H9 (cell line): ENCODE data around the gene CYP27B1. TPM values are rescaled to one million over a fixed set of nuclear protein-coding genes. Genes with fewer than 3 reads are reported as not detected.

Experiments used
- DNase-seq: peaks from one replicate; pipeline ENCODE4 v3.0.0-alpha.2; 2017
- H2AFZ ChIP-seq: one replicate; pipeline ENCODE4 v1.6.1; 2013; ENCODE audit warnings: mild to moderate bottlenecking, low read length, control low read depth, moderate library complexity
- H2AK5ac ChIP-seq: 2 replicates; pipeline ENCODE4 v1.6.1; 2013; ENCODE audit warnings: low read length, control low read depth, mixed read lengths; ENCODE audit not compliant: insufficient read length
- H2BK120ac ChIP-seq: one replicate; pipeline ENCODE4 v1.6.1; 2013; ENCODE audit warnings: low read depth, mild to moderate bottlenecking, low read length, control low read depth, inconsistent platforms; ENCODE audit not compliant: poor library complexity, severe bottlenecking
- H2BK12ac ChIP-seq: 2 replicates; pipeline ENCODE4 v1.6.1; 2013; ENCODE audit warnings: low read length, control low read depth, mixed read lengths, low read depth; ENCODE audit not compliant: insufficient read length
- H2BK15ac ChIP-seq: 2 replicates; pipeline ENCODE4 v1.6.1; 2013; ENCODE audit warnings: low read depth, low read length, control low read depth
- H2BK20ac ChIP-seq: one replicate; pipeline ENCODE4 v1.6.1; 2013; ENCODE audit warnings: low read depth, mild to moderate bottlenecking, low read length, control low read depth, inconsistent platforms; ENCODE audit not compliant: poor library complexity, severe bottlenecking
- H2BK5ac ChIP-seq: 2 replicates; pipeline ENCODE4 v1.6.1; 2013; ENCODE audit warnings: low read length, control low read depth, mixed read lengths; ENCODE audit not compliant: insufficient read length
- H3K14ac ChIP-seq: 2 replicates; pipeline ENCODE4 v1.6.1; 2013; ENCODE audit warnings: low read length, control low read depth; ENCODE audit not compliant: insufficient read depth
- H3K18ac ChIP-seq: 2 replicates; pipeline ENCODE4 v1.6.1; 2013; ENCODE audit warnings: low read depth, mild to moderate bottlenecking, mixed read lengths, low read length, control low read depth; ENCODE audit not compliant: insufficient read length
- H3K23ac ChIP-seq: 2 replicates; pipeline ENCODE4 v1.6.1; 2013; ENCODE audit warnings: low read length, control low read depth, mixed read lengths, low read depth; ENCODE audit not compliant: insufficient read length
- H3K23me2 ChIP-seq: 2 replicates; pipeline ENCODE4 v1.6.1; 2013; ENCODE audit warnings: low read depth, mild to moderate bottlenecking, mixed read lengths, low read length, control low read depth; ENCODE audit not compliant: insufficient read length, poor library complexity, severe bottlenecking
- H3K27ac ChIP-seq: 2 replicates; pipeline ENCODE4 v1.5.1; 2013; ENCODE audit warnings: low read length, control low read depth, mixed read lengths, low read depth; ENCODE audit not compliant: insufficient read length
- H3K27me3 ChIP-seq: 2 replicates; pipeline ENCODE4 v1.6.1; 2013; ENCODE audit warnings: low read length, control low read depth, inconsistent platforms; ENCODE audit not compliant: insufficient read depth
- H3K4ac ChIP-seq: 2 replicates; pipeline ENCODE4 v1.6.1; 2013; ENCODE audit warnings: low read depth, mild to moderate bottlenecking, control low read depth, inconsistent platforms, low read length, moderate library complexity
- H3K4me1 ChIP-seq: 2 replicates; pipeline ENCODE4 v1.6.1; 2013; ENCODE audit warnings: low read length, control low read depth, inconsistent platforms; ENCODE audit not compliant: insufficient read depth
- H3K4me2 ChIP-seq: 2 replicates; pipeline ENCODE4 v1.6.1; 2013; ENCODE audit warnings: low read length, control low read depth, mixed read lengths; ENCODE audit not compliant: insufficient read length, insufficient read depth
- H3K56ac ChIP-seq: 2 replicates; pipeline ENCODE4 v1.6.1; 2013; ENCODE audit warnings: low read depth, mild to moderate bottlenecking, mixed read lengths, low read length, control low read depth; ENCODE audit not compliant: insufficient read length
- H3K79me1 ChIP-seq: 2 replicates; pipeline ENCODE4 v1.6.1; 2013; ENCODE audit warnings: low read depth, mild to moderate bottlenecking, moderate library complexity, low read length, control low read depth, inconsistent platforms; ENCODE audit not compliant: insufficient read depth, poor library complexity, severe bottlenecking
- H3K79me2 ChIP-seq: 2 replicates; pipeline ENCODE4 v1.6.1; 2013; ENCODE audit warnings: low read length, control low read depth, inconsistent platforms; ENCODE audit not compliant: insufficient read depth
- H3K9ac ChIP-seq: 2 replicates; pipeline ENCODE4 v1.6.1; 2013; ENCODE audit warnings: low read length, control low read depth, mixed read lengths; ENCODE audit not compliant: insufficient read length; ENCODE audit errors: extremely low read depth
- H3K9me3 ChIP-seq: one replicate; pipeline ENCODE4 v1.6.1; 2013; ENCODE audit warnings: low read depth, low read length, inconsistent platforms; ENCODE audit not compliant: control insufficient read depth
- H3T11ph ChIP-seq: one replicate; pipeline ENCODE4 v1.6.1; 2013; ENCODE audit warnings: mild to moderate bottlenecking, low read length, control low read depth, inconsistent platforms
- H4K20me1 ChIP-seq: one replicate; pipeline ENCODE4 v1.6.1; 2013; ENCODE audit not compliant: control insufficient read depth, insufficient read length, insufficient read depth
- H4K5ac ChIP-seq: 2 replicates; pipeline ENCODE4 v1.6.1; 2013; ENCODE audit warnings: low read depth, mild to moderate bottlenecking, mixed read lengths, low read length, control low read depth; ENCODE audit not compliant: insufficient read length
- H4K8ac ChIP-seq: replicated peaks from 2 replicates; pipeline ENCODE4 v1.6.1; 2013; ENCODE audit warnings: low read length, control low read depth, mixed read lengths, low read depth; ENCODE audit not compliant: insufficient read length
- H4K91ac ChIP-seq: 2 replicates; pipeline ENCODE4 v1.6.1; 2013; ENCODE audit warnings: low read depth, mild to moderate bottlenecking, moderate library complexity, mixed read lengths, low read length, control low read depth; ENCODE audit not compliant: insufficient read length
- H3K27ac Mint-ChIP-seq, 3 experiments: 2 replicates in 2 of 3; 3 replicates in 1 of 3; pipeline ENCODE4 v1.8.0; 2020 to 2021; ENCODE audit warnings: mixed read lengths in 3 of 3, mild to moderate bottlenecking in 1 of 3, moderate library complexity in 1 of 3
- H3K27me3 Mint-ChIP-seq: 2 replicates; pipeline ENCODE4 v1.8.0; 2021; ENCODE audit warnings: low read depth, mild to moderate bottlenecking, moderate library complexity, mixed read lengths
- H3K36me3 Mint-ChIP-seq, 3 experiments: 2 replicates in 2 of 3; 3 replicates in 1 of 3; pipeline ENCODE4 v1.8.0; 2020 to 2021; ENCODE audit warnings: low read depth in 3 of 3, mixed read lengths in 3 of 3; ENCODE audit not compliant: insufficient read depth in 1 of 3
- H3K4me1 Mint-ChIP-seq, 2 experiments: 2 replicates each; pipeline ENCODE4 v1.8.0; 2020; ENCODE audit warnings: mixed read lengths in 2 of 2
- H3K4me3 Mint-ChIP-seq, 2 experiments: 2 replicates in 1 of 2; 3 replicates in 1 of 2; pipeline ENCODE4 v1.8.0; 2020 to 2021; ENCODE audit warnings: mild to moderate bottlenecking in 2 of 2, mixed read lengths in 2 of 2, moderate library complexity in 1 of 2
- H3K9me3 Mint-ChIP-seq, 2 experiments: 2 replicates in 1 of 2; 3 replicates in 1 of 2; pipeline ENCODE4 v1.8.0; 2020; ENCODE audit warnings: mild to moderate bottlenecking in 2 of 2, mixed read lengths in 2 of 2, moderate library complexity in 1 of 2
- CTCF ChIP-seq: fragments of 200-600 bp; sonication (generic); conservative IDR thresholded peaks from 3 replicates; pipeline ENCODE4 v1.8.0; 2021; ENCODE audit warnings: antibody characterized with exemption, mild to moderate bottlenecking
- WGBS: extraction: QIAGEN DNeasy Blood & Tissue Kit; methylation state at CpG from one replicate; pipeline ENCODE4 v1.1.7; 2013; ENCODE audit warnings: missing lambda C conversion rate, low lambda C conversion rate, mixed read lengths; ENCODE audit not compliant: insufficient read length; ENCODE audit errors: extremely low coverage; 5-methylcytosine and 5-hydroxymethylcytosine counted together
- total RNA-seq: library from RNA; stranded (reverse); gene quantifications from 2 replicates; pipeline ENCODE4 v1.2.1, GENCODE V29; 2021

Gene CYP27B1
- total RNA-seq, 1 experiment from 2014 or later: 6.1 TPM

- H3T11ph ChIP-seq: no peak overlapping the region
- H4K5ac ChIP-seq: no peak overlapping the region
- no peak overlapping the region for H4K91ac ChIP-seq
- H2BK15ac ChIP-seq: no peak overlapping the region
- peak overlapping the region in 1 of 2 experiments; percentile 6; a peak in 1 of 5 replicates for H3K4me3 Mint-ChIP-seq
- peaks cover 43% of the 10 kb centered on the region for H3K27me3 ChIP-seq
- no peaks in the 10 kb centered on the region for H3K9me3 ChIP-seq
- no peak overlapping the region for H4K8ac ChIP-seq
- no peak overlapping the region for H3K23ac ChIP-seq
- H2BK120ac ChIP-seq: no peak overlapping the region
- peaks cover 16% of the 10 kb centered on the region for H3K23me2 ChIP-seq
- H3K27ac ChIP-seq: no peak overlapping the region
- H2BK20ac ChIP-seq: no peak overlapping the region
- H3K14ac ChIP-seq: no peak overlapping the region
- H2BK12ac ChIP-seq: no peak overlapping the region
- H3K79me2 ChIP-seq: no peaks in the 10 kb centered on the region
- WGBS: no CpG with 5 or more reads among the region's 4 CpGs
- H3K9me3 Mint-ChIP-seq: no peaks in the 10 kb centered on the region; a peak in 1 of 5 replicates
- no peak overlapping the region for H3K56ac ChIP-seq
- H3K18ac ChIP-seq: no peak overlapping the region
- no peak overlapping the region for H2AK5ac ChIP-seq
- H3K4me1 Mint-ChIP-seq: peaks cover 19 to 31% of the 10 kb centered on the region in 2 experiments
- H4K20me1 ChIP-seq: peaks cover 2% of the 10 kb centered on the region
- H3K79me1 ChIP-seq: no peaks in the 10 kb centered on the region
- no peak overlapping the region for H2AFZ ChIP-seq
- H2BK5ac ChIP-seq: no peak overlapping the region
- no peak overlapping the region for H3K4me2 ChIP-seq
- H3K9ac ChIP-seq: no peak overlapping the region
- H3K4ac ChIP-seq: no peak overlapping the region
- H3K36me3 Mint-ChIP-seq: no peaks in the 10 kb centered on the region; a peak in 1 of 7 replicates
- H3K27ac Mint-ChIP-seq: no peak overlapping the region
- no peak for TF ChIP-seq CTCF
- no peaks in the 10 kb centered on the region for H3K4me1 ChIP-seq
- DNase-seq: no peak
- H3K27me3 Mint-ChIP-seq: peaks cover 95% of the 10 kb centered on the region
These were observed 32.3 kb downstream of the CYP27B1 start for GRCh38 chr12:57734591-57734990.
